K562 (cell line): Measurements from ENCODE around the gene GHDC. TPM values are rescaled to one million over a fixed set of nuclear protein-coding genes. Genes with fewer than 3 reads are reported as not detected.
"Not testable (repeated sequence)": the region's sequence is repeated elsewhere in the genome, so short reads cannot be mapped to it uniquely, and the experiment has no call there.

ENCODE experiments used
- ATAC-seq: fragments of 200-7000 bp; cut with Tn5 transposase; 3 replicates; pipeline ENCODE4 v1.9.1; 2020; ENCODE audit warnings: moderate library complexity
- BruUV-seq: library from RNA; stranded (reverse); fragments of 400-500 nt; replicated peaks from 2 replicates; lab custom pipeline; 2021; lab: Mats Ljungman, UMichigan
- CTCF ChIA-PET: fragments of 300-600 bp; formaldehyde crosslinking; extraction: SDS; loops from one replicate; lab custom pipeline; 2021; ENCODE audit warnings: low intra/inter-chr PET ratio; lab: Yijun Ruan, JAX
- POLR2A ChIA-PET: fragments of 300-600, 350-650 bp; sonication (Branson Sonifier 250); formaldehyde crosslinking; extraction: SDS; loops from one replicate; lab custom pipeline; 2021; ENCODE audit warnings: antibody characterized with exemption, inconsistent platforms; lab: Yijun Ruan, JAX
- DNase-seq, 4 experiments: peaks; one replicate each; pipeline versions ENCODE4 v3.0.0 to v3.0.0-alpha.2; 2011 to 2018; ENCODE audit warnings: low spot score in 3 of 4, mixed read lengths in 3 of 4; ENCODE audit errors: extremely low read depth in 1 of 4
- FAIRE-seq: peaks from 2 replicates; lab custom pipeline; 2011; peaks lifted over from hg19 to GRCh38; lab: Jason Lieb, UNC
- H2AFZ ChIP-seq: 2 replicates; pipeline ENCODE4 v1.6.0; 2011; ENCODE audit warnings: low read depth, low read length, control low read depth, inconsistent platforms
- H3K27ac ChIP-seq: fragments of 200-600 bp; 3 replicates; pipeline ENCODE4 v1.8.0; 2011; ENCODE audit warnings: low read depth, mild to moderate bottlenecking, control low read depth, inconsistent platforms, low read length, moderate library complexity, mixed read lengths; ENCODE audit errors: extremely low read depth
- H3K27me3 ChIP-seq, 2 experiments: fragments of 300-600 bp in 1 of 2; 2 replicates in 1 of 2; 3 replicates in 1 of 2; pipeline versions ENCODE4 v1.6.0 to v1.8.0; 2011; ENCODE audit warnings: inconsistent platforms in 2 of 2, low read length in 2 of 2, mild to moderate bottlenecking in 1 of 2, mixed read lengths in 1 of 2, moderate library complexity in 1 of 2; ENCODE audit not compliant: control insufficient read depth in 2 of 2, insufficient read depth in 2 of 2
- H3K36me3 ChIP-seq: fragments of 300-600 bp; 3 replicates; pipeline ENCODE4 v1.8.0; 2011; ENCODE audit warnings: mild to moderate bottlenecking, low read length, inconsistent platforms; ENCODE audit not compliant: control insufficient read depth, insufficient read depth
- H3K4me1 ChIP-seq, 2 experiments: fragments of 200-600 bp in 1 of 2; replicated peaks in 1 of 2; 2 replicates in 1 of 2; 3 replicates in 1 of 2; pipeline versions ENCODE4 v1.5.1 to v1.8.0; 2011; ENCODE audit warnings: inconsistent platforms in 2 of 2, low read length in 2 of 2, mild to moderate bottlenecking in 1 of 2, mixed read lengths in 1 of 2, moderate library complexity in 1 of 2; ENCODE audit not compliant: control insufficient read depth in 2 of 2, insufficient read depth in 2 of 2
- H3K4me2 ChIP-seq: 2 replicates; pipeline ENCODE4 v1.6.1; 2011; ENCODE audit warnings: low read length, control low read depth, inconsistent platforms, mixed read lengths; ENCODE audit not compliant: insufficient read depth
- H3K4me3 ChIP-seq: fragments of 200-600 bp; sonication (generic), shearing (Covaris generic); 2 replicates; pipeline ENCODE4 v1.5.1; 2016; ENCODE audit warnings: control low read depth, inconsistent platforms
- H3K79me2 ChIP-seq: fragments of 200-600 bp; 3 replicates; pipeline ENCODE4 v1.8.0; 2011; ENCODE audit warnings: low read length, inconsistent platforms; ENCODE audit not compliant: control insufficient read depth, insufficient read depth
- H3K9ac ChIP-seq, 2 experiments: 2 replicates each; pipeline versions ENCODE4 v1.6.0 to v1.6.1; 2011; ENCODE audit warnings: low read depth in 2 of 2, low read length in 2 of 2, control low read depth in 1 of 2, inconsistent platforms in 1 of 2, mild to moderate bottlenecking in 1 of 2, mixed read lengths in 1 of 2; ENCODE audit not compliant: insufficient read depth in 1 of 2
- H3K9me1 ChIP-seq: one replicate; pipeline ENCODE4 v1.6.0; 2011; ENCODE audit warnings: inconsistent platforms, mild to moderate bottlenecking, low read length, moderate library complexity; ENCODE audit not compliant: control insufficient read depth, insufficient read depth
- H3K9me3 ChIP-seq: replicated peaks from 2 replicates; pipeline ENCODE4 v1.5.1; 2011; ENCODE audit warnings: low read depth, low read length, inconsistent platforms; ENCODE audit not compliant: control insufficient read depth, insufficient read depth
- H4K20me1 ChIP-seq: replicated peaks from 2 replicates; pipeline ENCODE4 v1.6.1; 2011; ENCODE audit warnings: low read length, inconsistent platforms, mixed read lengths; ENCODE audit not compliant: control insufficient read depth, insufficient read depth
- ELF1 ChIP-seq: fragments of 200-800 bp; sonication (Bioruptor generic); IDR thresholded peaks from 2 replicates; pipeline ENCODE4 v1.6.1; 2016; ENCODE audit warnings: missing genetic modification characterization, missing compliant biosample characterization
- FOS ChIP-seq: IDR thresholded peaks from 3 replicates; pipeline ENCODE4 v1.6.1; 2011; ENCODE audit not compliant: insufficient read length; ENCODE audit errors: extremely low read depth
- MAFF ChIP-seq: IDR thresholded peaks from 2 replicates; pipeline ENCODE4 v1.6.1; 2012; ENCODE audit warnings: low read length, improper control_type of control experiment
- MAFK ChIP-seq: IDR thresholded peaks from 2 replicates; pipeline ENCODE4 v1.6.1; 2011; ENCODE audit warnings: low read length, improper control_type of control experiment
- NRF1 ChIP-seq, 2 experiments: fragments of 450-650 bp; IDR thresholded peaks in 1 of 2; conservative IDR thresholded peaks in 1 of 2; 2 replicates each; pipeline ENCODE4 v1.6.1; 2014; ENCODE audit warnings: mild to moderate bottlenecking in 2 of 2
- POLR2A ChIP-seq: fragments of 450-650 bp; conservative IDR thresholded peaks from 2 replicates; pipeline ENCODE4 v1.6.1; 2016
- POLR2H ChIP-seq: IDR thresholded peaks from 2 replicates; pipeline ENCODE4 v1.6.1; 2016; ENCODE audit warnings: missing genetic modification characterization, low read depth, mild to moderate bottlenecking, control low read depth, missing compliant biosample characterization, moderate library complexity
- STAG1 ChIP-seq: sonication (generic); formaldehyde crosslinking; IDR thresholded peaks from 2 replicates; pipeline ENCODE4 v1.5.0; 2020; ENCODE audit warnings: missing genetic modification reagents, borderline replicate concordance
- TEAD2 ChIP-seq: fragments of 450-650 bp; IDR thresholded peaks from 2 replicates; pipeline ENCODE4 v1.6.1; 2016; ENCODE audit warnings: missing genetic modification characterization, control low read depth, missing compliant biosample characterization
- THRAP3 ChIP-seq: fragments of 450-650 bp; IDR thresholded peaks from 2 replicates; pipeline ENCODE4 v1.6.1; 2016; ENCODE audit warnings: mild to moderate bottlenecking, inconsistent platforms, borderline replicate concordance
- ZKSCAN3 ChIP-seq: fragments of 250-450 bp; sonication (Bioruptor Pico); IDR thresholded peaks from 2 replicates; pipeline ENCODE4 v1.4.0; 2020
- ZKSCAN8 ChIP-seq: fragments of 200-800 bp; sonication (Bioruptor generic); IDR thresholded peaks from 2 replicates; pipeline ENCODE4 v1.6.1; 2016; ENCODE audit warnings: missing genetic modification characterization, missing compliant biosample characterization
- ZNF174 ChIP-seq: fragments of 250-450 bp; sonication (Bioruptor Pico); IDR thresholded peaks from 2 replicates; pipeline ENCODE4 v1.4.0; 2020; ENCODE audit warnings: mild to moderate bottlenecking
- ZNF197 ChIP-seq: fragments of 200-800 bp; sonication (Bioruptor generic); IDR thresholded peaks from 2 replicates; pipeline ENCODE4 v1.6.1; 2016; ENCODE audit warnings: low read depth, missing genetic modification characterization, missing compliant biosample characterization
- ZNF780A ChIP-seq: fragments of 250-450 bp; sonication (Bioruptor Pico); IDR thresholded peaks from 2 replicates; pipeline ENCODE4 v1.5.0; 2021; ENCODE audit warnings: mild to moderate bottlenecking
- WGBS: fragments of 100-300 bp; shearing (Covaris generic); methylation state at CpG from one replicate; pipeline ENCODE4 v1.1.6; 2016; ENCODE audit warnings: low coverage, mixed read lengths; ENCODE audit not compliant: insufficient coverage; ENCODE audit errors: missing lambda C conversion rate; 5-methylcytosine and 5-hydroxymethylcytosine counted together
- in situ Hi-C: fragments of 300-500 bp; cut with MboI; formaldehyde crosslinking; loops from 4 replicates; pipeline ENCODE4 v1.15.0; 2018; ENCODE audit warnings: inconsistent platforms, mixed read lengths
- intact Hi-C: fragments of 100-400 bp; cut with micrococcal nuclease; formaldehyde crosslinking; loops from 2 replicates; pipeline ENCODE4 v1.14.2; 2022
- polyA plus RNA-seq, 8 experiments: library from polyadenylated mRNA; depleted of rRNA in 4 of 8; stranded (reverse) in 5 of 8; unstranded in 3 of 8; fragments of >200 nt; fragmentation: Nextera tagmentation in 2 of 8; fragmentation: Illumina TruSeq in 1 of 8; extraction: Ambion mirVana in 2 of 8; extraction: Trizol in 1 of 8; gene quantifications; 2 replicates each; pipeline versions ENCODE4 v1.2.1 to v1.2.3, GENCODE V29; 2011 to 2014; ENCODE audit warnings: inconsistent platforms in 1 of 8, missing spikeins in 1 of 8
- total RNA-seq, 7 experiments: library from RNA; depleted of rRNA in 6 of 7; stranded (reverse); fragments of >200 nt in 6 of 7; fragmentation: Illumina TruSeq in 2 of 7; extraction: Trizol in 2 of 7; gene quantifications; 2 replicates each; pipeline versions ENCODE4 v1.2.1 to v1.2.3, GENCODE V29; 2011 to 2021; ENCODE audit warnings: low replicate concordance in 1 of 7
- TF ChIP-seq, protein P1 (sequence below): fragments of 450-650 bp; IDR thresholded peaks from 2 replicates; pipeline ENCODE4 v1.6.1; 2016
- TF ChIP-seq, protein P2 (sequence below): fragments of 150-350 bp; conservative IDR thresholded peaks from 2 replicates; pipeline ENCODE4 v1.6.1; 2014; ENCODE audit warnings: low read length
- TF ChIP-seq, protein P3 (sequence below): sonication (generic); formaldehyde crosslinking; IDR thresholded peaks from 2 replicates; pipeline ENCODE4 v1.8.1; 2023; ENCODE audit warnings: mild to moderate bottlenecking, missing genetic modification reagents, moderate library complexity

GHDC gene
- total and polyA plus RNA-seq, 9 of the 15 experiments (the other 6 are each of a cell fraction or from before 2014, with no cell fraction given) = 0.65 to 23.2 (median 11.2) TPM

- FAIRE-seq = no peak
- H3K36me3 ChIP-seq = peaks cover 98% of the 10 kb centered on the region
- H2AFZ ChIP-seq = no peak overlapping the region
These were observed 18.1 kb upstream of the GHDC start for GRCh38 chr17:42212382-42212781.

DNA sequence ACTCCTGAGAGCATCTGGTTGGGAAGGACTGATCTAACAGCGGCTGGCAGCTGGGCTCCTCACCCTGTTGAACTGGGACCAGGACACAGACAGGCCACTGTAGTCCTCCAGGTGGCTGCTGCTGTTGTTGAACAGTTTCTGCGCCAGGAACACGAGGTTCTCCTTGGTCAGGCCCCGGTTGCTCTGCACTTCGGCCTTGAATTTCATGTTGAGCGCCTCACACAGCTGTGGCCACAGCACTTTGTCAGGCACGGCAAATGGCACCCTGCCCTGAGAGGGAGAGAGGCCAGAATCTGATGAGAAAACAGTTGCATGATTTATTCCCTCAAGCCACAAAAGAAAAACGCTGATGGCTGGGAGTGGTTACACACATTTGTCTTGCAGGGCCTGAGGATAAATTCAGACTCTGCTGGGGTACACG lies 17.6 kb upstream of the GHDC start:
- in situ Hi-C loops, H3K9ac ChIP-seq, H2AFZ ChIP-seq, FAIRE-seq, BruUV-seq, H3K9me1 ChIP-seq, POLR2A ChIA-PET, H3K4me2 ChIP-seq, intact Hi-C loops, H3K27ac ChIP-seq, H3K27me3 ChIP-seq, CTCF ChIA-PET, ATAC-seq, DNase-seq, H3K9me3 ChIP-seq, H3K79me2 ChIP-seq, H3K4me1 ChIP-seq, H3K4me3 ChIP-seq, H4K20me1 ChIP-seq: not testable (repeated sequence)
- 68% methylated on average over 5 of the region's 9 CpGs for WGBS
- peaks cover 98% of the 10 kb centered on the region for H3K36me3 ChIP-seq

More at GRCh38 chr17:42212382-42212781, 18.1 kb upstream of the GHDC start:
- H3K4me1 ChIP-seq = no peaks in the 10 kb centered on the region
- intact Hi-C loops = no loop called here
- no peaks in the 10 kb centered on the region for H3K79me2 ChIP-seq
- H4K20me1 ChIP-seq = no peaks in the 10 kb centered on the region
- no peak overlapping the region for H3K4me3 ChIP-seq
- H3K27ac ChIP-seq = no peak overlapping the region
- in situ Hi-C loops = no loop called here
- 90% methylated on average over 7 of the region's 7 CpGs for WGBS
- POLR2A ChIA-PET = interaction anchor here (0.7 kb wide), 1 partner anchor 100 kb away, joined by 3 read pairs; no protein-coding TSS in a partner anchor
- no peaks in the 10 kb centered on the region for H3K9me1 ChIP-seq
- H3K9me3 ChIP-seq = no peaks in the 10 kb centered on the region
- ATAC-seq (no peak), DNase-seq (no peak)
- BruUV-seq = no TSS peak
- CTCF ChIA-PET = no interaction called here
- no peak overlapping the region for H3K9ac ChIP-seq
- TF ChIP-seq TEAD2 (tag) = no peak
- no peak for TF ChIP-seq ZNF197 (CRISPR knock-in tag)
- no peak for TF ChIP-seq NRF1 (conservative IDR thresholded peaks at IDR 0.05 in 1 of 2, IDR thresholded peaks at IDR 0.05 in 1 of 2)
- no peak for TF ChIP-seq THRAP3
- TF ChIP-seq, protein P1, sequence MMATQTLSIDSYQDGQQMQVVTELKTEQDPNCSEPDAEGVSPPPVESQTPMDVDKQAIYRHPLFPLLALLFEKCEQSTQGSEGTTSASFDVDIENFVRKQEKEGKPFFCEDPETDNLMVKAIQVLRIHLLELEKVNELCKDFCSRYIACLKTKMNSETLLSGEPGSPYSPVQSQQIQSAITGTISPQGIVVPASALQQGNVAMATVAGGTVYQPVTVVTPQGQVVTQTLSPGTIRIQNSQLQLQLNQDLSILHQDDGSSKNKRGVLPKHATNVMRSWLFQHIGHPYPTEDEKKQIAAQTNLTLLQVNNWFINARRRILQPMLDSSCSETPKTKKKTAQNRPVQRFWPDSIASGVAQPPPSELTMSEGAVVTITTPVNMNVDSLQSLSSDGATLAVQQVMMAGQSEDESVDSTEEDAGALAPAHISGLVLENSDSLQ = no peak
- no peak for TF ChIP-seq STAG1
- TF ChIP-seq FOS = no peak
- TF ChIP-seq ZNF780A = no peak
- TF ChIP-seq, protein P2, sequence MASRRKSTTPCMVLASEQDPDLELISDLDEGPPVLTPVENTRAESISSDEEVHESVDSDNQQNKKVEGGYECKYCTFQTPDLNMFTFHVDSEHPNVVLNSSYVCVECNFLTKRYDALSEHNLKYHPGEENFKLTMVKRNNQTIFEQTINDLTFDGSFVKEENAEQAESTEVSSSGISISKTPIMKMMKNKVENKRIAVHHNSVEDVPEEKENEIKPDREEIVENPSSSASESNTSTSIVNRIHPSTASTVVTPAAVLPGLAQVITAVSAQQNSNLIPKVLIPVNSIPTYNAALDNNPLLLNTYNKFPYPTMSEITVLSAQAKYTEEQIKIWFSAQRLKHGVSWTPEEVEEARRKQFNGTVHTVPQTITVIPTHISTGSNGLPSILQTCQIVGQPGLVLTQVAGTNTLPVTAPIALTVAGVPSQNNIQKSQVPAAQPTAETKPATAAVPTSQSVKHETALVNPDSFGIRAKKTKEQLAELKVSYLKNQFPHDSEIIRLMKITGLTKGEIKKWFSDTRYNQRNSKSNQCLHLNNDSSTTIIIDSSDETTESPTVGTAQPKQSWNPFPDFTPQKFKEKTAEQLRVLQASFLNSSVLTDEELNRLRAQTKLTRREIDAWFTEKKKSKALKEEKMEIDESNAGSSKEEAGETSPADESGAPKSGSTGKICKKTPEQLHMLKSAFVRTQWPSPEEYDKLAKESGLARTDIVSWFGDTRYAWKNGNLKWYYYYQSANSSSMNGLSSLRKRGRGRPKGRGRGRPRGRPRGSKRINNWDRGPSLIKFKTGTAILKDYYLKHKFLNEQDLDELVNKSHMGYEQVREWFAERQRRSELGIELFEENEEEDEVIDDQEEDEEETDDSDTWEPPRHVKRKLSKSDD = no peak
- no peak for TF ChIP-seq ZKSCAN8 (CRISPR knock-in tag)
- TF ChIP-seq, protein P3, sequence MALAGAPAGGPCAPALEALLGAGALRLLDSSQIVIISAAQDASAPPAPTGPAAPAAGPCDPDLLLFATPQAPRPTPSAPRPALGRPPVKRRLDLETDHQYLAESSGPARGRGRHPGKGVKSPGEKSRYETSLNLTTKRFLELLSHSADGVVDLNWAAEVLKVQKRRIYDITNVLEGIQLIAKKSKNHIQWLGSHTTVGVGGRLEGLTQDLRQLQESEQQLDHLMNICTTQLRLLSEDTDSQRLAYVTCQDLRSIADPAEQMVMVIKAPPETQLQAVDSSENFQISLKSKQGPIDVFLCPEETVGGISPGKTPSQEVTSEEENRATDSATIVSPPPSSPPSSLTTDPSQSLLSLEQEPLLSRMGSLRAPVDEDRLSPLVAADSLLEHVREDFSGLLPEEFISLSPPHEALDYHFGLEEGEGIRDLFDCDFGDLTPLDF (CRISPR knock-in tag) = no peak
- TF ChIP-seq ZKSCAN3 (CRISPR knock-in tag) = no peak
- TF ChIP-seq POLR2H (tag) = no peak
- no peak for TF ChIP-seq MAFF
- no peak for TF ChIP-seq MAFK
- TF ChIP-seq ZNF174 (CRISPR knock-in tag) = no peak
- no peak for TF ChIP-seq POLR2A
- TF ChIP-seq ELF1 = no peak
- H3K27me3 ChIP-seq = no peaks in the 10 kb centered on the region
- no peak overlapping the region for H3K4me2 ChIP-seq
